HG02943 (cell line): ENCODE results near the gene TRNT1.

Source experiments
- ATAC-seq: cut with Tn5 transposase; IDR thresholded peaks from one replicate; pipeline ENCODE4 v1.9.1; 2021; ENCODE audit warnings: mild to moderate bottlenecking, low read depth, moderate library complexity; ENCODE audit not compliant: unreplicated experiment

TRNT1 gene

GRCh38 chr3:3172627-3173026 is 45.9 kb downstream of the TRNT1 start:
- ATAC-seq, result no peak

- no peak for ATAC-seq
These were observed 51.2 kb downstream of the TRNT1 start for GRCh38 chr3:3177861-3178497.

- ATAC-seq, result peak; percentile 2
These were observed 52.0 kb downstream of the TRNT1 start for GRCh38 chr3:3178498-3179328.

GRCh38 chr3:3179407-3180094 is 52.8 kb downstream of the TRNT1 start, which contains the start of gene CRBN:
CRBN (minus strand) TSS chr3:3179691; CDS start chr3:3179687, 4 bp downstream.
- ATAC-seq, result peak; percentile 99

- ATAC-seq, result no peak
These were observed 53.7 kb downstream of the TRNT1 start for GRCh38 chr3:3180456-3180855.

- no peak for ATAC-seq
These were observed 58.1 kb downstream of the TRNT1 start for GRCh38 chr3:3184876-3185275.

GRCh38 chr3:3189102-3189727 is 62.5 kb downstream of the TRNT1 start:
- ATAC-seq, result no peak

GRCh38 chr3:3189961-3190360 is 63.2 kb downstream of the TRNT1 start:
- no peak for ATAC-seq

- no peak for ATAC-seq
These were observed 65.0 kb downstream of the TRNT1 start for GRCh38 chr3:3191675-3192285.

GRCh38 chr3:3192286-3192675 is 65.5 kb downstream of the TRNT1 start:
- no peak for ATAC-seq

GRCh38 chr3:3194861-3195260 is 68.1 kb downstream of the TRNT1 start:
- no peak for ATAC-seq

GRCh38 chr3:3196148-3196861 is 69.6 kb downstream of the TRNT1 start:
- no peak for ATAC-seq
